ENCODE results near the gene EFR3B.

The EFR3B gene

GRCh38 chr2:25103287-25103871, 61.5 kb downstream of the EFR3B start:
- Histone ChIP-seq H3K9me3 (no peaks in the 10 kb centered on the region), H3K4me1 (peaks cover 25% of the 10 kb centered on the region), H3K27ac (no peak overlapping the region), H3K4me2 (no peak overlapping the region), H4K20me1 (no peaks in the 10 kb centered on the region), H3K36me3 (no peaks in the 10 kb centered on the region), H3K4me3 (no peak overlapping the region), H3K9ac (no peak overlapping the region), H3K27me3 (no peaks in the 10 kb centered on the region)
- no peak for TF ChIP-seq Cebpa-rat (IDR thresholded peaks at IDR 0.05)

DNA sequence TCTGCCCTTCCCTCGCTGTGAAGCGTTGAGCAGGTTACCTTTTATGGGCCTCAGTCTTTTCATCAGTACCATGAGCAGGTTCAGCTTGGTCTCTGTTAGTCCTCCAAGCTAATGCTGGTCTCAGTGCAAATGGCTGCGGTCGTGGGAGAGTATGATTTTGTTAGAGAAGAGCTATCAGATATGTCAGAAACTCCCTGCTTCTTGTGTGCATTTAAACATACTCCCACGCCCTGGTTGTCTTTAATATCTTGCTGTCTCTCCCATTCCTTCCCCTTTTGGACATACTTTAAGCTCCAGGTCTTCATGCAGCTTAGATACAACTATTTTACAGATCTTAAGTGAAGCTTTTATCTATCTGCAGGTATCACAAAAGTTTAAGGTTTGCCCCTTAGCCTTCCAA, 62.9 kb downstream of the EFR3B start:
- Histone ChIP-seq H3K4me2 (no peak overlapping the region), H3K27ac (no peak overlapping the region)

GRCh38 chr2:25105336-25106085, 63.6 kb downstream of the EFR3B start:
- Histone ChIP-seq H3K27ac (no peak overlapping the region), H3K4me3 (no peak overlapping the region), H3K36me3 (no peaks in the 10 kb centered on the region), H3K4me2 (peak overlapping the region; percentile 61), H4K20me1 (no peaks in the 10 kb centered on the region), H3K4me1 (peaks cover 36% of the 10 kb centered on the region), H3K9ac (no peak overlapping the region; the same call in 1 of the 2 replicates), H3K27me3 (no peaks in the 10 kb centered on the region), H3K9me3 (no peaks in the 10 kb centered on the region)
- TF ChIP-seq Cebpa-rat (IDR thresholded peaks at IDR 0.05), result no peak

More for the DNA sequence above, 62.9 kb downstream of the EFR3B start:
- Histone ChIP-seq H3K9me3 (no peaks in the 10 kb centered on the region), H3K36me3 (no peaks in the 10 kb centered on the region), H3K4me1 (peaks cover 29% of the 10 kb centered on the region), H3K27me3 (no peaks in the 10 kb centered on the region), H3K4me3 (no peak overlapping the region), H4K20me1 (no peaks in the 10 kb centered on the region), H3K9ac (no peak overlapping the region)
- no peak for TF ChIP-seq Cebpa-rat (IDR thresholded peaks at IDR 0.05)

GRCh38 chr2:25109822-25110221, 67.9 kb downstream of the EFR3B start:
- no peak overlapping the region for H3K27ac ChIP-seq
- no peak for TF ChIP-seq Cebpa-rat (IDR thresholded peaks at IDR 0.05)
- peak overlapping the region; percentile 63 for H3K4me2 ChIP-seq

DNA sequence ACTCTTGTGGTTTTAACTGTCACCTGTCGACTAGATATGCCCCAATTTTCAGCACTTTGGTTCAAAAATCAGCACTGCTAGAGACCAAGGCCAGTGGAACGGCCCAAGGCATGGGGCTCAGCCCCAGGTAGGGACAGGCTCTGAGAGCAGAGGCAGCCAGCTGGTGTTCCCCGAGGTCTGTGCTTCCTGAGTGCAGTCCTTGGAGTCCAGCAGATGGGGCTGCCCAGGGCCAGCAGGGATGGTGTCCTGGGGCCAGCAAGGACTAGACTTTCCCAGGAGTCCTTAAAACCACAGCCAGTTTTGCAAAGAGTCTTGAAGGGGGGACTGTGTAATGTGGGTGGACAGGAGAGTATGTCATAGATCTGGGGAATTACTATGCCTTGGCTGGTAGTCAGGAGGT, 70.2 kb downstream of the EFR3B start:
- H3K27ac ChIP-seq, result no peak overlapping the region
- TF ChIP-seq Cebpa-rat (IDR thresholded peaks at IDR 0.05), result no peak
- H3K4me1 ChIP-seq, result peaks cover 38% of the 10 kb centered on the region
- no peaks in the 10 kb centered on the region for H3K36me3 ChIP-seq
- no peaks in the 10 kb centered on the region for H4K20me1 ChIP-seq
- H3K4me2 ChIP-seq, result peak overlapping the region; percentile 63
- no peaks in the 10 kb centered on the region for H3K27me3 ChIP-seq
- H3K9ac ChIP-seq, result no peak overlapping the region
- H3K9me3 ChIP-seq, result no peaks in the 10 kb centered on the region
- H3K4me3 ChIP-seq, result no peak overlapping the region

More at GRCh38 chr2:25109822-25110221, 67.9 kb downstream of the EFR3B start:
- Histone ChIP-seq H3K36me3 (no peaks in the 10 kb centered on the region), H3K27me3 (no peaks in the 10 kb centered on the region), H3K4me3 (no peak overlapping the region), H3K4me1 (peaks cover 60% of the 10 kb centered on the region), H3K9ac (no peak overlapping the region), H4K20me1 (no peaks in the 10 kb centered on the region), H3K9me3 (no peaks in the 10 kb centered on the region)

GRCh38 chr2:25115249-25115883, 73.5 kb downstream of the EFR3B start:
- H3K27me3 ChIP-seq, result no peaks in the 10 kb centered on the region
- no peak overlapping the region for H3K9ac ChIP-seq
- H3K27ac ChIP-seq, result no peak overlapping the region
- no peak overlapping the region for H3K4me3 ChIP-seq
- TF ChIP-seq Cebpa-rat (IDR thresholded peaks at IDR 0.05), result no peak
- H3K36me3 ChIP-seq, result no peaks in the 10 kb centered on the region
- H3K4me1 ChIP-seq, result peaks cover 28% of the 10 kb centered on the region
- no peak overlapping the region for H3K4me2 ChIP-seq
- H4K20me1 ChIP-seq, result no peaks in the 10 kb centered on the region
- no peaks in the 10 kb centered on the region for H3K9me3 ChIP-seq

DNA sequence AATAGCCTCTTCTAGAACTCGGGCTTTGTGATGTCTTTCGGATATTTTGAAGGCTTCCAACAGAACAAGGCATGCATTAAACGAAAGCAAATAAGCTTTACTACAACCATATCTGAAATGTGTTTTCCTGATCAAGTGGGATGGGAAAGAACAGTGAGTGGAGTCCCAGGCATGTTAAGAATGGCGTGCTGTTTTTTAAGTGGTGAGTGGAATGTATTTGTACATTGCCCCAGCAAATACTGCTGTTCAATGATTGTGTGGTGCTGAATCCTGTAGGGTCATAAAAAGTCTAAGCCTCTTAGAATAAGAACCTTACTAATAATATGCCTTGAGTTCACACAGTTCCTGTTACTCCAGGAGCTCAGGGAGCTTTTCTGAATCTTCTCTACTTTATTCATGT, 74.0 kb downstream of the EFR3B start:
- TF ChIP-seq Cebpa-rat (IDR thresholded peaks at IDR 0.05), result no peak

GRCh38 chr2:25116956-25117355, 75.1 kb downstream of the EFR3B start:
- Histone ChIP-seq H3K27ac (no peak overlapping the region), H3K9me3 (no peaks in the 10 kb centered on the region), H3K4me2 (no peak overlapping the region), H3K9ac (no peak overlapping the region), H3K27me3 (no peaks in the 10 kb centered on the region), H3K4me1 (peaks cover 12% of the 10 kb centered on the region), H3K36me3 (no peaks in the 10 kb centered on the region), H4K20me1 (no peaks in the 10 kb centered on the region), H3K4me3 (no peak overlapping the region)
- TF ChIP-seq Cebpa-rat (IDR thresholded peaks at IDR 0.05), result no peak

More for the DNA sequence above, 74.0 kb downstream of the EFR3B start:
- Histone ChIP-seq H3K4me1 (peaks cover 23% of the 10 kb centered on the region), H3K36me3 (no peaks in the 10 kb centered on the region), H3K9ac (no peak overlapping the region), H3K4me3 (no peak overlapping the region), H3K27ac (no peak overlapping the region), H3K9me3 (no peaks in the 10 kb centered on the region), H4K20me1 (no peaks in the 10 kb centered on the region), H3K27me3 (no peaks in the 10 kb centered on the region), H3K4me2 (no peak overlapping the region)

GRCh38 chr2:25119263-25119662, 77.4 kb downstream of the EFR3B start:
- no peaks in the 10 kb centered on the region for H3K9me3 ChIP-seq
- peaks cover 11% of the 10 kb centered on the region for H3K4me1 ChIP-seq
- no peak overlapping the region for H3K27ac ChIP-seq
- no peaks in the 10 kb centered on the region for H3K36me3 ChIP-seq
- H3K27me3 ChIP-seq, result no peaks in the 10 kb centered on the region
- H3K9ac ChIP-seq, result no peak overlapping the region
- no peak overlapping the region for H3K4me2 ChIP-seq
- TF ChIP-seq Cebpa-rat (IDR thresholded peaks at IDR 0.05), result no peak
- H3K4me3 ChIP-seq, result no peak overlapping the region
- H4K20me1 ChIP-seq, result no peaks in the 10 kb centered on the region

- Histone ChIP-seq H3K9ac (no peak overlapping the region), H4K20me1 (no peaks in the 10 kb centered on the region), H3K4me2 (no peak overlapping the region), H3K9me3 (no peaks in the 10 kb centered on the region), H3K4me1 (peaks cover 32% of the 10 kb centered on the region), H3K4me3 (no peak overlapping the region), H3K27ac (no peak overlapping the region), H3K36me3 (no peaks in the 10 kb centered on the region), H3K27me3 (no peaks in the 10 kb centered on the region)
- TF ChIP-seq Cebpa-rat (IDR thresholded peaks at IDR 0.05), result no peak
Measured at GRCh38 chr2:25122367-25122766, 80.5 kb downstream of the EFR3B start.

Measured in BLaER1 (cell line).